BE2C (cell line): ENCODE results near the gene CALHM5.

ENCODE experiments used
- DNase-seq: peaks from one replicate; pipeline ENCODE4 v3.0.0-alpha.2; 2020
- H3K27me3 ChIP-seq: fragments of 250-450 bp; sonication (Bioruptor Pico); 2 replicates; pipeline ENCODE4 v1.5.1; 2020; ENCODE audit warnings: mild to moderate bottlenecking
- H3K36me3 ChIP-seq: fragments of 250-450 bp; sonication (Bioruptor Pico); 2 replicates; pipeline ENCODE4 v1.5.1; 2020; ENCODE audit warnings: mild to moderate bottlenecking
- H3K4me1 ChIP-seq: fragments of 250-450 bp; sonication (Bioruptor Pico); 2 replicates; pipeline ENCODE4 v1.5.1; 2020
- H3K4me3 ChIP-seq: 2 replicates; pipeline ENCODE4 v1.5.1; 2011; ENCODE audit warnings: low read depth, low read length
- H3K9me3 ChIP-seq: fragments of 250-450 bp; sonication (Bioruptor Pico); 2 replicates; pipeline ENCODE4 v1.5.1; 2020
- CTCF ChIP-seq: IDR thresholded peaks from 2 replicates; pipeline ENCODE4 v1.5.1; 2012; ENCODE audit warnings: mild to moderate bottlenecking, low read depth, low read length

The CALHM5 gene

GRCh38 chr6:116560130-116560529 is 48.7 kb downstream of the CALHM5 start:
- Histone ChIP-seq H3K4me1 (no peaks in the 10 kb centered on the region; the same call in 1 of the 2 replicates), H3K36me3 (no peaks in the 10 kb centered on the region), H3K9me3 (no peaks in the 10 kb centered on the region), H3K4me3 (no peak overlapping the region), H3K27me3 (no peaks in the 10 kb centered on the region)
- TF ChIP-seq CTCF = no peak
- DNase-seq = no peak

GRCh38 chr6:116561377-116562018 is 50.1 kb downstream of the CALHM5 start:
- TF ChIP-seq CTCF = peak; percentile 97
- no peaks in the 10 kb centered on the region for H3K9me3 ChIP-seq
- H3K27me3 ChIP-seq = no peaks in the 10 kb centered on the region; the same call in 1 of the 2 replicates
- DNase-seq = peak; percentile 69
- H3K4me1 ChIP-seq = no peaks in the 10 kb centered on the region; the same call in 1 of the 2 replicates
- H3K4me3 ChIP-seq = no peak overlapping the region
- no peaks in the 10 kb centered on the region for H3K36me3 ChIP-seq

GRCh38 chr6:116562019-116562403 is 50.6 kb downstream of the CALHM5 start:
- no peak for TF ChIP-seq CTCF
- no peaks in the 10 kb centered on the region for H3K36me3 ChIP-seq
- H3K27me3 ChIP-seq = no peaks in the 10 kb centered on the region; the same call in 1 of the 2 replicates
- H3K4me1 ChIP-seq = no peaks in the 10 kb centered on the region; the same call in 1 of the 2 replicates
- H3K4me3 ChIP-seq = no peak overlapping the region
- H3K9me3 ChIP-seq = no peaks in the 10 kb centered on the region
- DNase-seq = no peak

- H3K9me3 ChIP-seq = no peaks in the 10 kb centered on the region
- H3K4me1 ChIP-seq = no peaks in the 10 kb centered on the region; the same call in 1 of the 2 replicates
- H3K4me3 ChIP-seq = no peak overlapping the region
- no peak for DNase-seq
- H3K27me3 ChIP-seq = no peaks in the 10 kb centered on the region; the same call in 1 of the 2 replicates
- no peaks in the 10 kb centered on the region for H3K36me3 ChIP-seq
- TF ChIP-seq CTCF = no peak
Measured at GRCh38 chr6:116562614-116563013, 51.2 kb downstream of the CALHM5 start.

- no peak overlapping the region for H3K4me3 ChIP-seq
- no peaks in the 10 kb centered on the region; the same call in 1 of the 2 replicates for H3K4me1 ChIP-seq
- H3K9me3 ChIP-seq = no peaks in the 10 kb centered on the region
- no peaks in the 10 kb centered on the region; the same call in 1 of the 2 replicates for H3K27me3 ChIP-seq
- DNase-seq = no peak
- no peaks in the 10 kb centered on the region for H3K36me3 ChIP-seq
- no peak for TF ChIP-seq CTCF
Measured at GRCh38 chr6:116563830-116564229, 52.4 kb downstream of the CALHM5 start.

- Histone ChIP-seq H3K27me3 (no peaks in the 10 kb centered on the region; the same call in 1 of the 2 replicates), H3K9me3 (no peaks in the 10 kb centered on the region), H3K4me1 (no peaks in the 10 kb centered on the region; the same call in 1 of the 2 replicates), H3K4me3 (no peak overlapping the region), H3K36me3 (no peaks in the 10 kb centered on the region)
- DNase-seq = no peak
- TF ChIP-seq CTCF = no peak
Measured at GRCh38 chr6:116564311-116564710, 52.9 kb downstream of the CALHM5 start.
